HTR-8/SVneo (cell line): Measurements from ENCODE around the gene POU4F3.

Experiments used
- DNase-seq: peaks from one replicate; pipeline ENCODE4 v3.0.0; 2011; ENCODE audit warnings: low spot score, mixed read lengths; ENCODE audit not compliant: insufficient read length
- FAIRE-seq: peaks from 2 replicates; lab custom pipeline; 2011; peaks lifted over from hg19 to GRCh38; lab: Jason Lieb, UNC

Gene POU4F3

DNA sequence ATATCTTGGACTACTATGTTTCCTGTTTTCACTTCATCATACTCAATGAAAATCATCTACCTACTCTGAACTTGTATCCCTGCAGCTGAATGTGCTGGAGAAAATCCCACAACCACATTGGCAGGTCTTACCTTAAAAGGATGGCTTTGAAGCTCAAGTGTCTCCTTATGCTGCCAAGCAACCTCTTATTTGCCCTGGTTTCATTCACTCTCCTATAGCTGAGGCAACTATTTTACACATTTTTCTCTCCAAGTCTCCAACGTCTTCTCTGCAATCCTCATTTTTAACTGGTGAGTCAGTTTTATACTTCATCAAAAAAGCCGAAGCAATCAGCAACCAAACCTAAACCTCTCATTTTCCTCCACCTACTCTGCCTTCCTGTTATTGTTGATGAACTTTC, 49.7 kb downstream of the POU4F3 start:
- DNase-seq (peak; percentile 8), FAIRE-seq (no peak)

DNA sequence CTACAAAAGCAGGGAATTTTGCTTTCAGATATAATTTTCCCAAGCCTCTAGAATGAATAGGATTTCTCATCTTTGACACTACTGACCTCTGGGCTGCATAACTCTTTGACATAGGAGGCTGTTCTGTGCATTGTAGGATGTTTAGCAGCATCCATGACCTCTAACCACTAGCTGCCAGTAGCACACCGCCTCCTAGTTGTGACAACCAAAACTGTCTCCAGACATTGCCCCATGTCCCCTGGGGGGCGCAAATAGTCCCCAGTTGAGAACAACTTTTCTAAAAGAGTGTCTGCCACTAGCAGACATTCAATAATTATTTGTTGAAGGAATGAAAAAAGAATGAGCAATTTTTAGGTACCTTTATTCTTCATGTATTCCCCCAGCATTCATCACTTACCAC, 51.8 kb downstream of the POU4F3 start:
- no peak for DNase-seq
- FAIRE-seq = no peak
